OCI-LY1 (cell line): ENCODE data around the gene PIP4K2A.

Experiments used
- EZH2 ChIP-seq: fragments of 200-600 bp; sonication (generic), shearing (Covaris generic); IDR thresholded peaks from 2 replicates; pipeline ENCODE4 v1.8.0; 2017; ENCODE audit warnings: borderline replicate concordance, mixed run types, mild to moderate bottlenecking, antibody characterized with exemption, low read length, moderate library complexity, mixed read lengths
- TF ChIP-seq, protein P1 (sequence below): fragments of 200-600 bp; sonication (generic), shearing (Covaris generic); IDR thresholded peaks from 2 replicates; pipeline ENCODE4 v1.5.1; 2017; ENCODE audit warnings: mild to moderate bottlenecking, antibody characterized with exemption, low read length, moderate library complexity, mixed read lengths

- TF ChIP-seq, protein P1, sequence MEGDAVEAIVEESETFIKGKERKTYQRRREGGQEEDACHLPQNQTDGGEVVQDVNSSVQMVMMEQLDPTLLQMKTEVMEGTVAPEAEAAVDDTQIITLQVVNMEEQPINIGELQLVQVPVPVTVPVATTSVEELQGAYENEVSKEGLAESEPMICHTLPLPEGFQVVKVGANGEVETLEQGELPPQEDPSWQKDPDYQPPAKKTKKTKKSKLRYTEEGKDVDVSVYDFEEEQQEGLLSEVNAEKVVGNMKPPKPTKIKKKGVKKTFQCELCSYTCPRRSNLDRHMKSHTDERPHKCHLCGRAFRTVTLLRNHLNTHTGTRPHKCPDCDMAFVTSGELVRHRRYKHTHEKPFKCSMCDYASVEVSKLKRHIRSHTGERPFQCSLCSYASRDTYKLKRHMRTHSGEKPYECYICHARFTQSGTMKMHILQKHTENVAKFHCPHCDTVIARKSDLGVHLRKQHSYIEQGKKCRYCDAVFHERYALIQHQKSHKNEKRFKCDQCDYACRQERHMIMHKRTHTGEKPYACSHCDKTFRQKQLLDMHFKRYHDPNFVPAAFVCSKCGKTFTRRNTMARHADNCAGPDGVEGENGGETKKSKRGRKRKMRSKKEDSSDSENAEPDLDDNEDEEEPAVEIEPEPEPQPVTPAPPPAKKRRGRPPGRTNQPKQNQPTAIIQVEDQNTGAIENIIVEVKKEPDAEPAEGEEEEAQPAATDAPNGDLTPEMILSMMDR: no peak
- no peak for TF ChIP-seq EZH2
Observed at GRCh38 chr10:22568928-22569327, 145.4 kb downstream of the PIP4K2A start.
